CD4-positive, alpha-beta T cell treated with Interleukin-6 for 4 hours (primary cell): Measurements from ENCODE around the gene GPR63.

Source experiments
- DNase-seq: peaks from one replicate; pipeline ENCODE4 v3.0.0-alpha.2; 2020; ENCODE audit warnings: mixed read lengths

The GPR63 gene

GRCh38 chr6:96816301-96816817 lies 20.9 kb downstream of the GPR63 start:
- DNase-seq, result no peak

- DNase-seq, result no peak
Observed at GRCh38 chr6:96814625-96815024, 22.7 kb downstream of the GPR63 start.

GRCh38 chr6:96812077-96812703 lies 25.1 kb downstream of the GPR63 start:
- no peak for DNase-seq

GRCh38 chr6:96811670-96812069 lies 25.6 kb downstream of the GPR63 start:
- DNase-seq, result no peak

- no peak for DNase-seq
Observed at GRCh38 chr6:96811136-96811535, 26.1 kb downstream of the GPR63 start.

GRCh38 chr6:96809119-96809518 lies 28.2 kb downstream of the GPR63 start:
- DNase-seq, result no peak

GRCh38 chr6:96803106-96803481 lies 34.2 kb downstream of the GPR63 start:
- no peak for DNase-seq

- no peak for DNase-seq
Observed at GRCh38 chr6:96795481-96795880, 41.8 kb downstream of the GPR63 start.

- DNase-seq, result no peak
Observed at GRCh38 chr6:96794980-96795379, 42.3 kb downstream of the GPR63 start.

- no peak for DNase-seq
Observed at GRCh38 chr6:96792561-96793190, 44.6 kb downstream of the GPR63 start.

- no peak for DNase-seq
Observed at GRCh38 chr6:96789871-96790270, 47.4 kb downstream of the GPR63 start.

- no peak for DNase-seq
Observed at GRCh38 chr6:96787846-96788580, 49.3 kb downstream of the GPR63 start.

GRCh38 chr6:96786336-96786735 lies 50.9 kb downstream of the GPR63 start:
- DNase-seq, result no peak

- DNase-seq, result no peak
Observed at GRCh38 chr6:96784650-96785049, 52.6 kb downstream of the GPR63 start.

- no peak for DNase-seq
Observed at GRCh38 chr6:96783307-96783706, 54.0 kb downstream of the GPR63 start.

- DNase-seq, result no peak
Observed at GRCh38 chr6:96781557-96781956, 55.7 kb downstream of the GPR63 start.

- no peak for DNase-seq
Observed at GRCh38 chr6:96777113-96777512, 60.2 kb downstream of the GPR63 start.

- DNase-seq, result no peak
Observed at GRCh38 chr6:96775727-96776400, 61.4 kb downstream of the GPR63 start.

GRCh38 chr6:96766769-96767168 lies 70.5 kb downstream of the GPR63 start:
- no peak for DNase-seq

- no peak for DNase-seq
Observed at GRCh38 chr6:96762599-96762998, 74.7 kb downstream of the GPR63 start.

GRCh38 chr6:96761794-96762193 lies 75.5 kb downstream of the GPR63 start:
- DNase-seq, result no peak

- DNase-seq, result no peak
Observed at GRCh38 chr6:96760153-96760687, 77.1 kb downstream of the GPR63 start.

- DNase-seq, result no peak
Observed at GRCh38 chr6:96755096-96755495, 82.2 kb downstream of the GPR63 start.
